Hepatocyte (in vitro differentiated cells): ENCODE results near the gene PIP4K2C. TPM values are rescaled to one million over a fixed set of nuclear protein-coding genes. Genes with fewer than 3 reads are reported as not detected.

ENCODE experiments used
- DNase-seq: peaks from one replicate; pipeline ENCODE4 v3.0.0-alpha.2; 2016; ENCODE audit warnings: low spot score
- H2AFZ ChIP-seq: fragments of 200-600 bp; sonication (generic); 2 replicates; pipeline ENCODE4 v1.6.0; 2016; ENCODE audit warnings: antibody characterized with exemption, mild to moderate bottlenecking
- H3K27ac ChIP-seq: fragments of 200-600 bp; sonication (generic); 2 replicates; pipeline ENCODE4 v1.5.1; 2016; ENCODE audit warnings: mild to moderate bottlenecking
- H3K27me3 ChIP-seq: fragments of 200-600 bp; sonication (generic); 2 replicates; pipeline ENCODE4 v1.6.1; 2016
- H3K36me3 ChIP-seq: fragments of 200-600 bp; sonication (generic); replicated peaks from 2 replicates; pipeline ENCODE4 v1.5.1; 2016; ENCODE audit warnings: low read depth; ENCODE audit not compliant: insufficient read depth
- H3K4me1 ChIP-seq: fragments of 200-600 bp; sonication (generic); 2 replicates; pipeline ENCODE4 v1.5.1; 2016; ENCODE audit warnings: mild to moderate bottlenecking, moderate library complexity; ENCODE audit not compliant: insufficient read depth
- H3K4me2 ChIP-seq: fragments of 200-600 bp; sonication (generic); 2 replicates; pipeline ENCODE4 v1.6.0; 2016
- H3K4me3 ChIP-seq: fragments of 200-600 bp; sonication (generic); 2 replicates; pipeline ENCODE4 v1.5.1; 2016; ENCODE audit warnings: mild to moderate bottlenecking
- H3K79me2 ChIP-seq: fragments of 200-600 bp; sonication (generic); 2 replicates; pipeline ENCODE4 v1.6.0; 2017; ENCODE audit warnings: mild to moderate bottlenecking
- H3K9me2 ChIP-seq: fragments of 200-600 bp; sonication (generic); replicated peaks from 2 replicates; pipeline ENCODE4 v1.6.0; 2017; ENCODE audit warnings: mild to moderate bottlenecking; ENCODE audit not compliant: insufficient read depth
- H3K9me3 ChIP-seq: fragments of 200-600 bp; sonication (generic); 2 replicates; pipeline ENCODE4 v1.5.1; 2016; ENCODE audit warnings: low read depth, mild to moderate bottlenecking
- H4K20me1 ChIP-seq: fragments of 200-600 bp; sonication (generic); 2 replicates; pipeline ENCODE4 v1.6.0; 2016; ENCODE audit warnings: mild to moderate bottlenecking; ENCODE audit not compliant: insufficient read depth, poor library complexity, severe bottlenecking
- EZH2 ChIP-seq: fragments of 200-600 bp; sonication (generic); IDR thresholded peaks from 2 replicates; pipeline ENCODE4 v1.6.1; 2016; ENCODE audit warnings: antibody characterized with exemption, mild to moderate bottlenecking, borderline replicate concordance
- EZH2phosphoT487 ChIP-seq: fragments of 200-600 bp; sonication (generic); IDR thresholded peaks from one replicate; pipeline ENCODE4 v1.6.1; 2018; ENCODE audit warnings: antibody characterized with exemption, mild to moderate bottlenecking, low read depth, moderate library complexity; ENCODE audit not compliant: unreplicated experiment, severe bottlenecking
- WGBS: methylation state at CpG from one replicate; pipeline ENCODE4 v1.1.6; 2016; ENCODE audit warnings: low lambda C conversion rate; ENCODE audit errors: missing lambda C conversion rate; 5-methylcytosine and 5-hydroxymethylcytosine counted together
- polyA plus RNA-seq: library from polyadenylated mRNA; unstranded; fragments of >200 nt; fragmentation: Nextera tagmentation; extraction: Ambion mirVana; gene quantifications from 2 replicates; pipeline ENCODE4 v1.2.1, GENCODE V29; 2016
- total RNA-seq: library from RNA; depleted of rRNA; stranded (reverse); fragments of >200 nt; gene quantifications from 2 replicates; pipeline ENCODE4 v1.2.3, GENCODE V29; 2014
- TF ChIP-seq, protein P1 (sequence below): fragments of 200-600 bp; sonication (generic); IDR thresholded peaks from 2 replicates; pipeline ENCODE4 v1.5.1; 2016; ENCODE audit warnings: antibody characterized with exemption, mild to moderate bottlenecking; ENCODE audit not compliant: poor library complexity

Gene PIP4K2C
- total and polyA plus RNA-seq, 2 experiments from 2014 or later = 32.3 to 41.6 TPM

DNA sequence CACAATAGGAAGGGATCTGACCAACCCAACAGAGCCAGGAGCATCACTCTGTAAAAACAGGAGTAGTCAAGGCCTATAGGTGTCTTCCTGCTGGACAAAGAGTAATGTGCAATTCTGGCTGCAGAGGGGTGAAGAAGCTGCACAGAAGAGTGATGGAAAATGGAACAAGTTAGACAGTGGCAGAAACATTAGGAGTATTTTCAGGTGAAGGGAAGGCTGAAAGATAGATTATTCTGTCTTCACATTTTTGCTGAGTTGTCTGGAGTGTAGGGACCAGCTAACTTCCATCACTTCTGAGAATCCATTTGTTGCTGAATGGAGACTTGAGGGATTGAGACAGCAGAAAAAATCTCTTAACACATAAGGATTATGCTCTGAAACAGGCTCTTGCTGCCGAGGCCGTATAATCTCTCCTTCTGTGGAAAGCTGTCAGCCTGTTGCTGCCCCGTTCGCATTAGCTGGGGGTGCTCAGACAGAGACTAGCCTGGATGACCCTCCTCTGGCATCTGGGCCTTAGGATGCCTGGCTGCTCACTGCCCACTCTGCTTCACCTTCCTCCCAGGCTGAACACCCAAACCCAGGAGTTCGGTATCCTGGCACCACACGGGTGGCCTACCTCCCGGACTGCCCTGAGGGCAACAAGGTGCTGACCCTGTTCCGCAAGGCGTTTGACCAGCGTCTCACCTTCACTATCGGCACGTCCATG, 17.1 kb downstream of the PIP4K2C start:
- H3K9me2 ChIP-seq = no peaks in the 10 kb centered on the region
- no peak overlapping the region for H3K4me3 ChIP-seq
- no peak overlapping the region for H3K27ac ChIP-seq
- no peaks in the 10 kb centered on the region for H3K79me2 ChIP-seq
- 87% methylated on average over 12 of the region's 12 CpGs for WGBS
- TF ChIP-seq, protein P1, sequence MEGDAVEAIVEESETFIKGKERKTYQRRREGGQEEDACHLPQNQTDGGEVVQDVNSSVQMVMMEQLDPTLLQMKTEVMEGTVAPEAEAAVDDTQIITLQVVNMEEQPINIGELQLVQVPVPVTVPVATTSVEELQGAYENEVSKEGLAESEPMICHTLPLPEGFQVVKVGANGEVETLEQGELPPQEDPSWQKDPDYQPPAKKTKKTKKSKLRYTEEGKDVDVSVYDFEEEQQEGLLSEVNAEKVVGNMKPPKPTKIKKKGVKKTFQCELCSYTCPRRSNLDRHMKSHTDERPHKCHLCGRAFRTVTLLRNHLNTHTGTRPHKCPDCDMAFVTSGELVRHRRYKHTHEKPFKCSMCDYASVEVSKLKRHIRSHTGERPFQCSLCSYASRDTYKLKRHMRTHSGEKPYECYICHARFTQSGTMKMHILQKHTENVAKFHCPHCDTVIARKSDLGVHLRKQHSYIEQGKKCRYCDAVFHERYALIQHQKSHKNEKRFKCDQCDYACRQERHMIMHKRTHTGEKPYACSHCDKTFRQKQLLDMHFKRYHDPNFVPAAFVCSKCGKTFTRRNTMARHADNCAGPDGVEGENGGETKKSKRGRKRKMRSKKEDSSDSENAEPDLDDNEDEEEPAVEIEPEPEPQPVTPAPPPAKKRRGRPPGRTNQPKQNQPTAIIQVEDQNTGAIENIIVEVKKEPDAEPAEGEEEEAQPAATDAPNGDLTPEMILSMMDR = no peak
- TF ChIP-seq EZH2phosphoT487 = no peak
- no peak for TF ChIP-seq EZH2
- peaks cover 32% of the 10 kb centered on the region for H3K4me1 ChIP-seq
- no peak overlapping the region for H2AFZ ChIP-seq
- peaks cover 27% of the 10 kb centered on the region for H3K27me3 ChIP-seq
- no peak for DNase-seq
- no peaks in the 10 kb centered on the region for H4K20me1 ChIP-seq
- H3K4me2 ChIP-seq = no peak overlapping the region
- no peaks in the 10 kb centered on the region for H3K9me3 ChIP-seq
- no peaks in the 10 kb centered on the region for H3K36me3 ChIP-seq

DNA sequence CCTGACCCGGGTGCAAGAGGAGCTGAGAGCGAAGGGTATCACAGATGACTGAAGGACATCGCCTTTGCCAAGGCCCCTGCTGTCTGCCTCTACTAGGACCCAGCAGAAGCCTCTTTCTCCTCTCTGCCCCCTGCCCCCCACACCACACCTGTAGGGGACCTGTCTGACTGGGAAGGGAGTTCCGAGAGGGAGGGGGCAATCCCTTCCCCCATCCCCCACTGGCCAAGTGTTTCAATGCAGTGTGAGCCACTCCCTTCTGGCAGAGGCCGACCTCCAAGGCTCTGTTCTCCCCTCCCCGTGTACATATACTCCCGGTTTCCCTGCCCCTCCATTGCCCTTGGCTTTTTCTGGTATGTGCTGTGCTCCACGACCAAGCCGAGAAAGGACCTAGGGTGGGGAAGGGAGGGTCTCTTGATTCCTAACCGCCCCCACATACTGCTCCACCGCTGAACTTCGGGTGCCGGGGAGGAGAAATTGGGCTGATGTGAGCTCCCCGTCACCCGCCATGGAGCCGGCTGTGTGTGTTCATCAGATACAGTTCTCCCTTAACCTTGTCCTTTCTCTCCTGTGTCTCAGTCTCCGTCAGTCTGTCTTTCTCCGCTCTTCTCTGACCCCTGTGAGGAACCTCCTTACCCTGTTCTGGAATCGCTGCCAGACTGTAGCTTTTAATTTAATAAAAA, 18.2 kb downstream of the PIP4K2C start:
- Histone ChIP-seq H3K27ac (no peak overlapping the region), H3K4me3 (no peak overlapping the region), H3K4me2 (no peak overlapping the region)

DNA sequence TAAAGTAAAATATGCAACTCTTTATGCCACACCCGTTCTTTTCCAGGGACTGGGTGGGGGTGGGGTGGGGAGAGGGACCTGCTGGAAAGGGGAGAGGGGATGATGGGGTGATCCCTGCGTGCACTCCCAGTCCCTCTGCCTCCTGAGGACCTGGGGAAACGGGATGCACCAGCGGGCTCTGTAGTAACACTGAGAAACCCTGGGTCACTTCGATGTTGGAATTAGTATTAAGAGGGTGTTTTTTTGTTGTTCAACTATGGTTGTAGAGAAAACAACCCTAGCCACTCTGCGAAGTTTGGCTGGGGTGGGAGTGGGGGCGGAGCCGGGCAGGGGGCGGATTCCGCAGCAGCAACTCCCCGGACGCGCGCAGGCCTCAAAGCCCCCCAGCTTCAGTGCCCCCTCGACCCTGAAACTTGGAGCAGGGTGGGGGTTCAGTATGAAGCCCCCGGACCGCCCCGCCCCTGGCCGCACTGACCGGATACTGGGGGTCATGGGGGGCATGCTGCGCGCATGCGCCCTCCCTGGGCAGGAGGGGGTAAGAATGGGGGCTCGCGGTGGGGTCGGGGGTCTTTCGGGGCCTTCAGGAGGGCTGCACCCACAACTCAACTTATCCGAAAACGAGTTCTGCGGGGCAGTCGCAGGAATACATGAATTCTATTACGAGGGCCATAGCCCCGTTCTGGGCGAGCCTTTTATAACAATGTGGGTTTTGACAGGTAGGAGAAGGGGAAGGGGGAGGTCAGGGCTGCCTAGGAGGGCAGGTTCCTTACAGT, 19.0 kb downstream of the PIP4K2C start:
- Histone ChIP-seq H3K9me2 (no peaks in the 10 kb centered on the region), H3K9me3 (no peaks in the 10 kb centered on the region), H2AFZ (peak overlapping the region; percentile 94), H3K4me3 (peak overlapping the region; percentile 57), H3K4me1 (peaks cover 20% of the 10 kb centered on the region), H3K4me2 (peak overlapping the region; percentile 94), H3K27ac (no peak overlapping the region), H3K79me2 (no peaks in the 10 kb centered on the region), H3K27me3 (peaks cover 42% of the 10 kb centered on the region), H4K20me1 (no peaks in the 10 kb centered on the region), H3K36me3 (no peaks in the 10 kb centered on the region)
- 25% methylated on average over 21 of the region's 34 CpGs for WGBS
- no peak for TF ChIP-seq EZH2phosphoT487
- TF ChIP-seq, protein P1 = no peak
- TF ChIP-seq EZH2 = peak; percentile 42
- DNase-seq = no peak

More for the DNA sequence above, 18.2 kb downstream of the PIP4K2C start:
- peaks cover 22% of the 10 kb centered on the region for H3K4me1 ChIP-seq
- peaks cover 37% of the 10 kb centered on the region for H3K27me3 ChIP-seq
- H2AFZ ChIP-seq = no peak overlapping the region
- no peak for TF ChIP-seq EZH2phosphoT487
- TF ChIP-seq, protein P1 = no peak
- TF ChIP-seq EZH2 = no peak
- 57% methylated on average over 19 of the region's 19 CpGs for WGBS
- H3K9me2 ChIP-seq = no peaks in the 10 kb centered on the region
- no peaks in the 10 kb centered on the region for H3K36me3 ChIP-seq
- DNase-seq = no peak
- H3K9me3 ChIP-seq = no peaks in the 10 kb centered on the region
- H4K20me1 ChIP-seq = no peaks in the 10 kb centered on the region
- H3K79me2 ChIP-seq = no peaks in the 10 kb centered on the region
